ENCODE results near the gene SLC1A5. TPM values are rescaled to one million over a fixed set of nuclear protein-coding genes. Genes with fewer than 3 reads are reported as not detected.

SLC1A5 gene
- total RNA-seq, 4 donors from 2014 or later: 13.8 to 78.0 (median 32.4) TPM

GRCh38 chr19:46802152-46802551 is 13.8 kb upstream of the SLC1A5 start:
- intact Hi-C loops (cut with DNase I; ENCODE audit: low total_unique reads): no loop called here
- H3K27me3 ChIP-seq: no peaks in the 10 kb centered on the region
- DNase-seq: no peak
- no peak overlapping the region for H3K27ac ChIP-seq
- no peaks in the 10 kb centered on the region for H3K36me3 ChIP-seq
- H3K9me3 ChIP-seq: no peaks in the 10 kb centered on the region
- no peaks in the 10 kb centered on the region for H3K4me1 ChIP-seq
- TF ChIP-seq CTCF (IDR thresholded peaks at IDR 0.05) (no peak), POLR2A (IDR thresholded peaks at IDR 0.05) (no peak)
- H3K4me3 ChIP-seq: no peak overlapping the region

- intact Hi-C loops (cut with DNase I; ENCODE audit: low total_unique reads): no loop called here
- no peaks in the 10 kb centered on the region for H3K9me3 ChIP-seq
- DNase-seq: no peak
- no peak for TF ChIP-seq POLR2A (IDR thresholded peaks at IDR 0.05)
- TF ChIP-seq CTCF (IDR thresholded peaks at IDR 0.05): no peak
- no peaks in the 10 kb centered on the region for H3K27me3 ChIP-seq
- no peak overlapping the region for H3K27ac ChIP-seq
- no peaks in the 10 kb centered on the region for H3K36me3 ChIP-seq
- H3K4me1 ChIP-seq: no peaks in the 10 kb centered on the region
- H3K4me3 ChIP-seq: no peak overlapping the region
Observed at GRCh38 chr19:46798713-46799112, 10.3 kb upstream of the SLC1A5 start.

GRCh38 chr19:46797881-46798280 is 9.5 kb upstream of the SLC1A5 start:
- intact Hi-C loops (cut with DNase I; ENCODE audit: low total_unique reads): no loop called here
- TF ChIP-seq CTCF (IDR thresholded peaks at IDR 0.05) (no peak), POLR2A (IDR thresholded peaks at IDR 0.05) (no peak)

GRCh38 chr19:46791944-46792343 is 3.5 kb upstream of the SLC1A5 start:
- no peak for DNase-seq
- intact Hi-C loops (cut with DNase I; ENCODE audit: low total_unique reads): no loop called here

More at GRCh38 chr19:46797881-46798280, 9.5 kb upstream of the SLC1A5 start:
- H3K9me3 ChIP-seq: no peaks in the 10 kb centered on the region
- H3K36me3 ChIP-seq: no peaks in the 10 kb centered on the region
- no peaks in the 10 kb centered on the region for H3K27me3 ChIP-seq
- H3K4me3 ChIP-seq: no peak overlapping the region
- no peak for DNase-seq
- H3K4me1 ChIP-seq: no peaks in the 10 kb centered on the region
- no peak overlapping the region for H3K27ac ChIP-seq

GRCh38 chr19:46789371-46789770 is 977 bp upstream of the SLC1A5 start:
- no peaks in the 10 kb centered on the region for H3K9me3 ChIP-seq
- no peak for DNase-seq
- H3K27me3 ChIP-seq: no peaks in the 10 kb centered on the region
- no peak for TF ChIP-seq CTCF (IDR thresholded peaks at IDR 0.05)
- TF ChIP-seq POLR2A (IDR thresholded peaks at IDR 0.05): no peak
- intact Hi-C loops (cut with DNase I; ENCODE audit: low total_unique reads): loop anchor here (10.0 kb wide), 1 partner anchor 55 kb away; no protein-coding TSS in a partner anchor
- H3K4me1 ChIP-seq: peaks cover 0 to 12% of the 10 kb centered on the region in 2 donors
- no peaks in the 10 kb centered on the region for H3K36me3 ChIP-seq
- peak overlapping the region in 1 of 2 donors; percentile 92 for H3K27ac ChIP-seq
- no peak overlapping the region for H3K4me3 ChIP-seq

More at GRCh38 chr19:46791944-46792343, 3.5 kb upstream of the SLC1A5 start:
- H3K4me3 ChIP-seq: no peak overlapping the region
- no peaks in the 10 kb centered on the region for H3K36me3 ChIP-seq
- no peaks in the 10 kb centered on the region for H3K4me1 ChIP-seq
- H3K27me3 ChIP-seq: no peaks in the 10 kb centered on the region
- H3K27ac ChIP-seq: no peak overlapping the region
- H3K9me3 ChIP-seq: no peaks in the 10 kb centered on the region
- TF ChIP-seq POLR2A (IDR thresholded peaks at IDR 0.05): no peak
- TF ChIP-seq CTCF (IDR thresholded peaks at IDR 0.05): no peak

All from uterus (tissue), 4 donors.